OCI-LY1 (cell line): ENCODE data around the gene PDE6B.

Source experiments
- CTCF ChIP-seq: fragments of 200-600 bp; sonication (generic), shearing (Covaris generic); IDR thresholded peaks from 2 replicates; pipeline ENCODE4 v1.5.1; 2017; ENCODE audit warnings: mild to moderate bottlenecking, antibody characterized with exemption, low read length, moderate library complexity, mixed read lengths
- EZH2 ChIP-seq: fragments of 200-600 bp; sonication (generic), shearing (Covaris generic); IDR thresholded peaks from 2 replicates; pipeline ENCODE4 v1.8.0; 2017; ENCODE audit warnings: borderline replicate concordance, mixed run types, mild to moderate bottlenecking, antibody characterized with exemption, low read length, moderate library complexity, mixed read lengths

DNA sequence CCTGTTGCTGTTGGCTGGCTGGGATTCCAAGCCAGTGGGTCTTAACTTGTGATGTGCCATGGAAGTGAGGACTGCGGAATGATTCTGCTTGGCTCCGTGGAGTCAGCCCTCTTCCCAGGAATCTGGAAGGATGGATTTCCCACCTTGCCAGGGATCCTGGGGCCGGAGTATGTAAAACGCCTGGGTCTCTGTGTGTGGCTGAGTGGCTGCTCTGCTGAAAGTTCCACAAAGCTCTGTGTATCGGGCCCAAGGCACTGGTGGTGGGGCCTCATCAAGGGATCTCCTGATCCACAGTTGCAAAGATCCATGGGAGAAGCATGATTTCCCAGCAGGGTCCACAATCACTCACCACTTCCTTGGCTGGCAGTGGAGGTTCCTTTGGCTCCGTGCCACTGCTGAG is 25.2 kb upstream of the PDE6B start:
- TF ChIP-seq CTCF, result no peak
- no peak for TF ChIP-seq EZH2
